Heart left ventricle (tissue), 16 donors: ENCODE results near the gene CCR6. TPM values are rescaled to one million over a fixed set of nuclear protein-coding genes. Genes with fewer than 3 reads are reported as not detected.
A peak's percentile ranks its signal among the peaks of the same experiment; 100 is the strongest.

Source experiments
- ATAC-seq, 4 donors: fragments of 200-7000 bp; cut with Tn5 transposase; one replicate each; pipeline ENCODE4 v1.9.1; 2020 to 2022; ENCODE audit warnings: moderate library complexity in 4 of 4, mild to moderate bottlenecking in 3 of 4, moderate number of reproducible peaks in 1 of 4
- DNase-seq, 5 donors: peaks; one replicate each; pipeline ENCODE4 v3.0.0-alpha.2; 2020
- H3K27ac ChIP-seq, 12 donors: fragments of 200-600 bp; sonication (generic) in 4 of 12; one replicate each; pipeline versions ENCODE4 v1.5.0 to v1.8.0; 2016 to 2022; ENCODE audit warnings: mild to moderate bottlenecking in 2 of 12
- H3K27me3 ChIP-seq, 9 donors: fragments of 200-600 bp; sonication (generic) in 2 of 9; one replicate each; pipeline versions ENCODE4 v1.5.1 to v1.8.0; 2016 to 2022; ENCODE audit warnings: mild to moderate bottlenecking in 3 of 9
- H3K36me3 ChIP-seq, 9 donors: fragments of 200-600 bp; sonication (generic) in 2 of 9; one replicate each; pipeline versions ENCODE4 v1.5.0 to v1.8.0; 2018 to 2022; ENCODE audit warnings: mild to moderate bottlenecking in 2 of 9
- H3K4me1 ChIP-seq, 12 donors: fragments of 200-600 bp; sonication (generic) in 4 of 12; one replicate each; pipeline versions ENCODE4 v1.5.0 to v1.8.0; 2016 to 2022; ENCODE audit warnings: mild to moderate bottlenecking in 3 of 12
- H3K4me3 ChIP-seq, 12 donors: fragments of 200-600 bp; sonication (generic) in 4 of 12; one replicate each; pipeline versions ENCODE4 v1.5.0 to v1.8.0; 2017 to 2022; ENCODE audit warnings: mild to moderate bottlenecking in 9 of 12, moderate library complexity in 4 of 12
- H3K9me3 ChIP-seq, 12 donors: fragments of 200-600 bp; sonication (generic) in 4 of 12; one replicate each; pipeline versions ENCODE4 v1.5.0 to v1.8.0; 2016 to 2022; ENCODE audit warnings: mild to moderate bottlenecking in 1 of 12
- POLR2A ChIP-seq, 2 donors: fragments of 450-650 bp; IDR thresholded peaks; one replicate each; pipeline ENCODE4 v1.6.1; 2017; ENCODE audit warnings: antibody characterized with exemption in 2 of 2, mild to moderate bottlenecking in 2 of 2, moderate library complexity in 2 of 2
- WGBS, 4 donors: extraction: QIAGEN DNeasy Blood & Tissue Kit in 2 of 4; methylation state at CpG; one replicate each; pipeline versions ENCODE4 v1.1.5 to v1.1.7; 2013 to 2018; 5-methylcytosine and 5-hydroxymethylcytosine counted together
- intact Hi-C, 10 donors: fragments of 100-400 bp; cut with DNase I; formaldehyde crosslinking; loops; one replicate each; pipeline versions ENCODE4 v1.11.1 to v1.14.2; 2022
- polyA plus RNA-seq, 2 donors: library from polyadenylated mRNA; stranded (reverse); fragments of 200-250 nt; gene quantifications; one replicate each; pipeline ENCODE4 v1.2.3, GENCODE V29; 2013
- total RNA-seq, 9 donors: library from RNA; depleted of rRNA in 2 of 9; stranded (reverse); fragments of >200 nt in 2 of 9; fragmentation: NEBNext Ultra II Directional in 3 of 9; extraction: Animal tissue kit (Norgen Biotek cat#: 25700) in 3 of 9; gene quantifications; one replicate each; pipeline versions ENCODE4 v1.1.0 to v1.2.4, GENCODE V29; 2016 to 2023
- TF ChIP-seq, protein P1 (sequence below), 12 donors: fragments of 200-600 bp; sonication (generic) in 4 of 12; IDR thresholded peaks; one replicate each; pipeline versions ENCODE4 v1.5.0 to v1.8.0; 2018 to 2022; ENCODE audit warnings: antibody characterized with exemption in 12 of 12, mild to moderate bottlenecking in 5 of 12
- donor health status: ischemic (EF 13 %, LVEDD 7.1; RV severe dilation, severe dysfunction).
- donor health status: healthy with polysubstance abuse.
- donor health status: DM: no; HTN: yes; CAD: no.
- donor health status: DM: no; HTN: no; CAD: no.
- donor health status: ischemic (EF 25% LVEDD 6.9; RV normal size, moderate dysfunction).
- donor health status: ischemic (EF 25% LVEDD 5.7; RV mildly dilated, moderate dysfunction).
- donor health status: healthy.
- donor health status: DM: yes; HTN: yes; CAD: no.
- donor health status: ischemic (EF 35%, LVEDD 5.7; RV mildly dilated, moderate dysfunction).
- donor health status: nonischemic (EF 11% LVEDD 7.7; RV severe dilation, severe dysfunction).
- donor health status: DM: yes; HTN: yes; CAD: no.
- donor health status: PGD.
- donor health status: ischemic (EF 29% LVEDD 5.4; RV normal size, mild dysfunction).
- donor health status: nonischemic (EF 23%, LVEDD 6.1; RV moderate dilation, normal function).

The CCR6 gene
- total and polyA plus RNA-seq, 11 donors: 0.23 TPM; not detected in 10

DNA sequence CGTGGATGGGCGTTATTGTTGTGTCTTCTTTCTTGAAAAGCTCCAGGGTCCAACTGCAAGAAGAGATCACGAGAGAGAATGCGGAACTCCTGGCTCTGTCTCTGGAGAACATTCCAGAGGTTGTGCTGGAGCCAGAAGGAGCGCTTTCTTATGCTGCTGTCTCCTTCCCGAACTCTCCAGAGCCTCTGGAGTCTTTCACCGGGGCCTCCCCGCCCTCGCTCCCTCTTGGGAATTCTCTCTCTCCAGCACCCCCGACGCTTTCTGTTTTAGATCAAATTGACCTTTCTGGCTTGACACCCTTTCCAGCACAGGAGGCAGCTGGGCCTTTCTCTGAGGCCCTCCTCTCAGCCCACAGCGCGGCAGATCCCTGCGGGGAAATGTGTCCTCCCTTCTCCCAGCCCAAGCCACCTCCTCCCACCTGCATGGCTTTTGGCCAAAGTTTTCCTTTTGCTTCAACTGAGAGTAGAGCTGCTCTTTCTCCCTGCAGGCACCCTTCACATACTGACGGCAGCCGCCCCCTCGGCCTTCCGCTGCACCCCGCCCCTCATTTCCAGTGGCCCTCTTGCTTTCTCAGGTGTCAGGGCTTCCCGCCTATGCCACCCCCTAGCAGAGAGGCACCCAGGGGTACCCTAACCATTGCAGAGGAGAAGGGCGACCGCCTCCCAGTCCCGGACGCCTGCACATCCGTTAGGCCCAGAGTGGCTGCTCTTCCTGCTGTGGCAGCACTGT lies 6.6 kb upstream of the CCR6 start:
- no peaks in the 10 kb centered on the region for H3K9me3 ChIP-seq
- H3K27ac ChIP-seq: peak overlapping the region in 1 of 12 donors; percentile 59
- TF ChIP-seq, protein P1, sequence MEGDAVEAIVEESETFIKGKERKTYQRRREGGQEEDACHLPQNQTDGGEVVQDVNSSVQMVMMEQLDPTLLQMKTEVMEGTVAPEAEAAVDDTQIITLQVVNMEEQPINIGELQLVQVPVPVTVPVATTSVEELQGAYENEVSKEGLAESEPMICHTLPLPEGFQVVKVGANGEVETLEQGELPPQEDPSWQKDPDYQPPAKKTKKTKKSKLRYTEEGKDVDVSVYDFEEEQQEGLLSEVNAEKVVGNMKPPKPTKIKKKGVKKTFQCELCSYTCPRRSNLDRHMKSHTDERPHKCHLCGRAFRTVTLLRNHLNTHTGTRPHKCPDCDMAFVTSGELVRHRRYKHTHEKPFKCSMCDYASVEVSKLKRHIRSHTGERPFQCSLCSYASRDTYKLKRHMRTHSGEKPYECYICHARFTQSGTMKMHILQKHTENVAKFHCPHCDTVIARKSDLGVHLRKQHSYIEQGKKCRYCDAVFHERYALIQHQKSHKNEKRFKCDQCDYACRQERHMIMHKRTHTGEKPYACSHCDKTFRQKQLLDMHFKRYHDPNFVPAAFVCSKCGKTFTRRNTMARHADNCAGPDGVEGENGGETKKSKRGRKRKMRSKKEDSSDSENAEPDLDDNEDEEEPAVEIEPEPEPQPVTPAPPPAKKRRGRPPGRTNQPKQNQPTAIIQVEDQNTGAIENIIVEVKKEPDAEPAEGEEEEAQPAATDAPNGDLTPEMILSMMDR (IDR thresholded peaks at IDR 0.05): no peak
- TF ChIP-seq POLR2A (IDR thresholded peaks at IDR 0.05): no peak
- WGBS, 4 donors: 37 to 49% (median 43%) methylated on average over 25 of the region's 25 CpGs
- intact Hi-C loops: no loop called here
- H3K36me3 ChIP-seq: no peaks in the 10 kb centered on the region
- peak overlapping the region in 1 of 12 donors; percentile 16 for H3K4me3 ChIP-seq
- ATAC-seq (no peak), DNase-seq (no peak)
- peaks cover 0 to 61% (median 8%) of the 10 kb centered on the region in 9 donors for H3K27me3 ChIP-seq
- peaks cover 0 to 12% (median 0%) of the 10 kb centered on the region in 12 donors for H3K4me1 ChIP-seq

DNA sequence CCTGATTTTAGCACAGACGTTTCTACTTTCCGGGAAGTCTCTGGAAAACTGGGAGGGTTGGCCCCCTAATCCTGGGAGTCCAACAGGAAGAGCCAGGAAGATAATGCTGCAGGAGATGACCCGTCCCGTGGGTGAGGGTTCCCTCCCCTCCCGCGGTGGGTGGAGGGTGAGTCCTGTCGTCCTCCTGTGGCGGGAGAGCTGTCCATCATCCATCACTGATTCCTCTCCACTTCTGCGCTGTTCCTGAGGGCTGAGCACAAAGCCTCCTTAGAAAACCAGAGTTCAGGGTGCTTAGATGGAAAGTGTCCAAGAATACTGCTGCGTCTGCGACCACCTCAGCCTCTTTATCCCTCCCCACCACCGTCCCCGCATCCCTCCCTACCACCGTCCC lies 6.1 kb upstream of the CCR6 start:
- no peaks in the 10 kb centered on the region for H3K36me3 ChIP-seq
- H3K27me3 ChIP-seq: peaks cover 0 to 55% (median 8%) of the 10 kb centered on the region in 9 donors
- H3K27ac ChIP-seq: peak overlapping the region in 1 of 12 donors; percentile 59
- intact Hi-C loops: no loop called here
- DNase-seq: no peak
- no peak for ATAC-seq
- H3K4me1 ChIP-seq: peaks cover 0 to 12% (median 0%) of the 10 kb centered on the region in 12 donors
- H3K9me3 ChIP-seq: no peaks in the 10 kb centered on the region
- TF ChIP-seq, protein P1 (IDR thresholded peaks at IDR 0.05): no peak
- WGBS, 4 donors: 50 to 68% (median 55%) methylated on average over 14 of the region's 14 CpGs
- no peak overlapping the region for H3K4me3 ChIP-seq

DNA sequence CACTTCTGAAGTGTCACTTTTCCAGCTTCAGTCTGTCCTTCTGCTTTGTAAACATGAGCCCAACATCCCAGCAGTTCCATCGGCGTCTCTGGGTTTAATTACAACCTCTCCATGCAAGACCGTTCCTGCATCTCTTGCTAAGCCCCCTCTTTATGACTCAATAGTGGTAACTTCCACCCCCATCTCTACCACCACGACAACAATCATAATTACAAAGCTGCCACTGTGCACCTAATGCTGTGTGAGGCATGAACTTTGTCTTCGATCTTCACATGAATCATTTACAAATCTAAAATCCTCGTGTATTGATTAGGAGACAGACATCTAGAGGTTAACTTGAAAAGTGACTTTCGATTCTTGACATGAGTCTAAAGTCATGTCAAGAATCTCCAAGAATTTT lies 4.9 kb upstream of the CCR6 start:
- ATAC-seq (no peak), DNase-seq (no peak)
- Histone ChIP-seq H3K4me1 (peaks cover 0 to 12% (median 0%) of the 10 kb centered on the region in 12 donors), H3K27me3 (peaks cover 0 to 51% (median 8%) of the 10 kb centered on the region in 9 donors), H3K9me3 (no peaks in the 10 kb centered on the region), H3K36me3 (no peaks in the 10 kb centered on the region), H3K4me3 (no peak overlapping the region), H3K27ac (no peak overlapping the region)
- intact Hi-C loops: no loop called here
- TF ChIP-seq, protein P1 (IDR thresholded peaks at IDR 0.05): no peak
- TF ChIP-seq POLR2A (IDR thresholded peaks at IDR 0.05): no peak
- WGBS, 4 donors: 89 to 93% (median 91%) methylated on average over 7 of the region's 7 CpGs

DNA sequence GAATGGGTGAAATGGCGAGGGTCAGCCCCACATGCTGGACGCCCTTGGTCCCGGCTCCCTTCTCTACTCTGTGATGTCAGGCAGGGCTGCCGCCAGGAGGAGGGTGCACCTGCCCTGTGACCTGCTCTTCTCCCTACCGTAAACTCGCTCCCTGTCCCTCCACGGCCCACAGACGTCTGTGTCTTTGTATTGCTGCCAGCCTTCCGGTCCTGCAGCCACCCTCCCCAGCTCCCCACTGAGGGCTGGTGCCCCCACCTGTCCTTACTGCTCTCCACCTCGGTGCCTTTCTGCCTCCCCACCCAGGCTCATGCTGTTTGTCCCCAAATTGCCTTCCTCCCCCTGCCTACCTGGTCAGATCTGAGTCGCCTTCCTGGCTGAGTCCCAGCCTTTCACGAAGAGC lies 4.1 kb upstream of the CCR6 start:
- Histone ChIP-seq H3K27ac (peak overlapping the region in 1 of 12 donors; percentile 0), H3K27me3 (peaks cover 0 to 51% (median 4%) of the 10 kb centered on the region in 9 donors), H3K4me3 (no peak overlapping the region), H3K9me3 (no peaks in the 10 kb centered on the region), H3K4me1 (peaks cover 0 to 12% (median 0%) of the 10 kb centered on the region in 12 donors), H3K36me3 (no peaks in the 10 kb centered on the region)
- no peak for TF ChIP-seq POLR2A (IDR thresholded peaks at IDR 0.05)
- TF ChIP-seq, protein P1 (IDR thresholded peaks at IDR 0.05): no peak
- WGBS, 4 donors: 84 to 90% (median 88%) methylated on average over 12 of the region's 12 CpGs
- DNase-seq (no peak), ATAC-seq (no peak)
- intact Hi-C loops: no loop called here
